Measurements from ENCODE around the gene SBK3.
"Not testable (repeated sequence)": the region's sequence is repeated elsewhere in the genome, so short reads cannot be mapped to it uniquely, and the experiment has no call there.

The SBK3 gene

GRCh38 chr19:55579766-55580621 is 34.7 kb upstream of the SBK3 start:
- TF ChIP-seq, protein P1, sequence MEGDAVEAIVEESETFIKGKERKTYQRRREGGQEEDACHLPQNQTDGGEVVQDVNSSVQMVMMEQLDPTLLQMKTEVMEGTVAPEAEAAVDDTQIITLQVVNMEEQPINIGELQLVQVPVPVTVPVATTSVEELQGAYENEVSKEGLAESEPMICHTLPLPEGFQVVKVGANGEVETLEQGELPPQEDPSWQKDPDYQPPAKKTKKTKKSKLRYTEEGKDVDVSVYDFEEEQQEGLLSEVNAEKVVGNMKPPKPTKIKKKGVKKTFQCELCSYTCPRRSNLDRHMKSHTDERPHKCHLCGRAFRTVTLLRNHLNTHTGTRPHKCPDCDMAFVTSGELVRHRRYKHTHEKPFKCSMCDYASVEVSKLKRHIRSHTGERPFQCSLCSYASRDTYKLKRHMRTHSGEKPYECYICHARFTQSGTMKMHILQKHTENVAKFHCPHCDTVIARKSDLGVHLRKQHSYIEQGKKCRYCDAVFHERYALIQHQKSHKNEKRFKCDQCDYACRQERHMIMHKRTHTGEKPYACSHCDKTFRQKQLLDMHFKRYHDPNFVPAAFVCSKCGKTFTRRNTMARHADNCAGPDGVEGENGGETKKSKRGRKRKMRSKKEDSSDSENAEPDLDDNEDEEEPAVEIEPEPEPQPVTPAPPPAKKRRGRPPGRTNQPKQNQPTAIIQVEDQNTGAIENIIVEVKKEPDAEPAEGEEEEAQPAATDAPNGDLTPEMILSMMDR (IDR thresholded peaks at IDR 0.05; ENCODE audit: extremely low read depth, missing control alignments), result no peak
- DNase-seq (ENCODE audit: low spot score), result peak; percentile 73

DNA sequence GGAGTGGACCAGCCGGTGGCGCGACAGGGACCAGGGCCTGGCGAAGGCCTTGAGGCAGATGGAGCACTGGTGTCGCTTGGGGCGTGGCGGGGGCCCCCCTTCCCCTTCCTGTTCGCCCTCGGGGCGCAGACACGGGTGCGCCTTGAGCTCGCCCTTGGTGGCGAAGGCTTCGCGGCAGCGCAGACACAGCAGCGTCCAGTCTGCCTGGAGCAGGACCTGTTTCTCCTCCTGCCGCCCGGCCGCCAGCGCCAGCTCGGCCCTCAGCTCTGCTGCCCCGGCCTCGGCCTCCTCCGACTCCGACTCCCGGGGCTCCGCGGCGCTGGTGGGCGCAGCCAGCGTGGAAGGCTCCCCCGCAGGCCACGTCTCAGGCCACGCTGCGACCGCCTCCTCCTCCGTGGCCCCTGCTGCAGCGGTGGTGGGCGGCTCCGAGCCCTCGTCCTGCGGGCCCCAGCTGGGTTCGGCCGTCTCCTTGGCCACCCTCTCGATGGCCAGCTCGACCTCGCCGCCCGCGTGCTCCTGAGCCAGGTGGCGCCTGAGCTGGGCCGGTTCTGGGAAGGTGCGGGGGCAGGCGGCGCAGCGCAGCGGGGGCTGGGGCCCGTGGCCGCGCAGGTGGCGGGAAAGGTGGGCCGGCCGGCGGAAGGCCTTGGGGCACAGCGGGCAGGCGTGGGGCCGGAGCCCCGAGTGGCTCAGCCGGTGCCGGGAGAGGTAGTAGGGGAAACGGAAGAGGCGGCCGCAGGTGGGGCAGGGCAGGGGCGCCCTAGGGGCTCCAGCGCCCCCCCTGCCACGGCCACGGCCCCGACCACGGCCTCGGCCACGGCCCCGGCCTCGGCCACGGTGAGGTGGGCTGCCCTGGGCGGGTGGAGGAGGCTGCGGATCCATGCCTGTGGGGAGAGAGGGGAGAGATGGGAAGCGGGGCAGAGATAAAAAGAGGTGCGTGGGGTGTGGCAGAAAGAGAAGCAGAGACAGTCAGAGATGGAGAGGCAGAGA is 33.7 kb upstream of the SBK3 start:
- DNase-seq (ENCODE audit: low spot score), result no peak
- TF ChIP-seq, protein P1 (IDR thresholded peaks at IDR 0.05; ENCODE audit: extremely low read depth, missing control alignments), result no peak

- TF ChIP-seq, protein P1 (IDR thresholded peaks at IDR 0.05; ENCODE audit: extremely low read depth, missing control alignments), result no peak
- no peak for DNase-seq (ENCODE audit: low spot score)
These were observed 32.9 kb upstream of the SBK3 start for GRCh38 chr19:55578031-55578760.

- TF ChIP-seq, protein P1 (IDR thresholded peaks at IDR 0.05; ENCODE audit: extremely low read depth, missing control alignments), result no peak
- no peak for DNase-seq (ENCODE audit: low spot score)
These were observed 31.4 kb upstream of the SBK3 start for GRCh38 chr19:55576746-55577145.

DNA sequence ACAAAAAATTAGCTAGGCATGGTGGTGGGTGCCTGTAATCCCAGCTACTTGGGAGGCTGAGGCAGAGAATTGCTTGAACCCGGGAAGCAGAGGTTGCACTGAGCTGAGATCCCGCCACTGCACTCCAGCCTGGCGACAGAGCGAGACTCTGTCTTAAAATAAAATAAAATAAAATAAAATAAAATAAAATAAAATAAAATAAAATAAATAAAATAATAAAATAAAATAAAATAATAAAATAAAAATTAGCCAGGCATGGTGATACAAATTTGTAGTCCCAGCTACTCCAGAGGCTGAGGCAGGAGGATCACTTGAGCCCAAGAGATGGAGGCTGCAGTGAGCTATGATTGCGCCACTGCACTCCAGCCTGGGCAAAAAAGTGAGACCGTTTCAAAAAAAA is 28.6 kb upstream of the SBK3 start:
- not testable (repeated sequence) for DNase-seq (ENCODE audit: low spot score)

GRCh38 chr19:55569477-55569876 is 24.1 kb upstream of the SBK3 start:
- DNase-seq (ENCODE audit: low spot score), result not testable (repeated sequence)

DNA sequence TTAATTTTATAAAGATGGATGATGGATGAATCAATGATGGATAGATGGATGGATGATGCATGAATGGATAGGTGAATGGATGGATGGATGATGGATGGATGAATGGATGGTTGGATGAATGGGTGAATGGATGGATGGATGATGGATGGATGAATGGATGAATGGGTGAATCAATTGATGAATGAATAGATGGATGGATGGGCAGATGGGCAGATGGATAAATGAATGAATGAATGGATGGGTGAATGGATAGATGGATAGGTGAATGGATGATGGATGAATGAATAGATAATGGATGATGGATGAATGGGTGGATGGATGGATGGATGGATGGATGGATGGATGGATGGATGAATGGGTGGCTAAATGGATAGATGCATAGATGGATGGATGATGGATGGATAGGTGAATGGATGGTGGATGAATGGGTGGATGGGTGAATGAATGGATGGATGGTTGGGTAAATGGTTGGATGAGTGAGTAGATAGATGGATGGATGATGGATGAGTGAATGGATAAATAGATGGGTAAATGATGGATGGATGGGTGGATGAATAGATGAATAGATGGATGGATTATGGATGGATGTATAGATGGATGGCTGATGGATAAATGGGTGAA is 22.5 kb upstream of the SBK3 start:
- no peak for DNase-seq (ENCODE audit: low spot score)
- TF ChIP-seq, protein P1 (IDR thresholded peaks at IDR 0.05; ENCODE audit: extremely low read depth, missing control alignments), result no peak
